ENCODE results near the gene EPN2.

Gene EPN2

DNA sequence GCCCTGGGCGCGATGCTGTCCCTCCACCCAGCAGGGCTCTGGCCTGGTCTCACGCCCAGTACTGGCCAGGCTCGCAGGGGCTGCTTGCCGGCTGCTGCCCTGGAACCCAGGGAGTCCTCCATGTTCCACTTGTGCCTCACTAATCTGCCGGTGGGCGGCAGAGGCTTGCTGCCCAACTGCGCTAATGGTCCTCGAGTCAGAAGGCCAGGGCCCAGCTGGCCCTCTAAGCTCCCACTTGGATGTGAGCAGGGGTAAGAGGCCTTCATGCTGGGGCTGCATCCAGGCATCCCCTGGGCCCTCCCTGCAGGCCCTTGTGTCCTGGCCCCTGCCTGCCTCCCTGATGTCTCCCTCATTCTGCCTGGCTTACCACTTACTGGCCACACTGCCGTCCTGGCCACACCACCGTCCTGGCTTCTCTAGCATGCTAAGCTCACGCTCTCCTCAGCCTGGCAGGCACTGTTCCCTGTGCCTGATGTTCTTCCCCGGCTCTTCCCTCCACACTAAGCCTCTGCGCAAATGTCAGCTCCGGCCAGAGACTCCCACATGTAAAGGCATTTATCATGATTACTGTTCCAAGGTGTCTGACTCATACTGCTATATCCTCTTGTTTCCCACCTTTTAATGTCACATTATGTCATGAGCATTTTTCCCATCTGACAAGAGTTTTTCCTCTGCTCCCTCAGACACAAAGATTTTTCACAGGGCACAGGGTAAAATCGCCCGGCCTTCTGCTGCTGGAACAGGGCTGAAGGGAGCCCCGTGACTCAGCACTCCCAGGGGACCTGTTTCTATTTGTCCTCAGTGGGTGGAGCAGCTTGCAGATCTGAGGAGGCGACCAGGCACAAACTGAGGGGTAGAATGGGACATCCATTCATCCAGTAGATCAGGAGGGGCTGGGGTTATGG, 109.4 kb downstream of the EPN2 start:
- H3K9me3 ChIP-seq (ENCODE audit: insufficient read depth, low read length) = no peaks in the 10 kb centered on the region
- H3K9ac ChIP-seq (ENCODE audit: low read length) = no peak overlapping the region
- no peaks in the 10 kb centered on the region for H3K27me3 ChIP-seq (ENCODE audit: low read length)
- H3K4me3 ChIP-seq (ENCODE audit: insufficient read depth, low read length, poor library complexity, severe bottlenecking) = no peak overlapping the region
- H3K4me2 ChIP-seq (ENCODE audit: low read depth, low read length, poor library complexity, severe bottlenecking) = no peak overlapping the region
- no peaks in the 10 kb centered on the region for H4K20me1 ChIP-seq (ENCODE audit: low read depth, low read length)
- no peaks in the 10 kb centered on the region for H3K79me2 ChIP-seq (ENCODE audit: insufficient read depth, low read length)
- TF ChIP-seq CTCF (IDR thresholded peaks at IDR 0.05; ENCODE audit: insufficient read depth, low read length, poor library complexity, severe bottlenecking) = no peak
- no peak for TF ChIP-seq EZH2phosphoT487 (conservative IDR thresholded peaks at IDR 0.05; ENCODE audit: low read length)
- no peak overlapping the region for H3K27ac ChIP-seq (ENCODE audit: low read depth, low read length)
- no peak overlapping the region for H2AFZ ChIP-seq (ENCODE audit: low read depth, low read length, severe bottlenecking)
- H3F3A ChIP-seq (ENCODE audit: insufficient read depth) = no peaks in the 10 kb centered on the region
- H3K9me2 ChIP-seq (replicated peaks; ENCODE audit: insufficient read depth, low read length) = no peaks in the 10 kb centered on the region
- no peaks in the 10 kb centered on the region for H3K36me3 ChIP-seq (ENCODE audit: low read length)

GRCh38 chr17:19347323-19348080, 110.3 kb downstream of the EPN2 start:
- Histone ChIP-seq H3F3A (ENCODE audit: insufficient read depth) (no peaks in the 10 kb centered on the region), H3K9ac (ENCODE audit: low read length) (no peak overlapping the region), H3K79me2 (ENCODE audit: insufficient read depth, low read length) (no peaks in the 10 kb centered on the region), H3K9me2 (replicated peaks; ENCODE audit: insufficient read depth, low read length) (no peaks in the 10 kb centered on the region), H3K4me3 (ENCODE audit: insufficient read depth, low read length, poor library complexity, severe bottlenecking) (no peak overlapping the region), H3K27ac (ENCODE audit: low read depth, low read length) (no peak overlapping the region), H4K20me1 (ENCODE audit: low read depth, low read length) (no peaks in the 10 kb centered on the region), H3K4me2 (ENCODE audit: low read depth, low read length, poor library complexity, severe bottlenecking) (no peak overlapping the region), H3K9me3 (ENCODE audit: insufficient read depth, low read length) (no peaks in the 10 kb centered on the region), H2AFZ (ENCODE audit: low read depth, low read length, severe bottlenecking) (no peak overlapping the region), H3K36me3 (ENCODE audit: low read length) (no peaks in the 10 kb centered on the region), H3K27me3 (ENCODE audit: low read length) (no peaks in the 10 kb centered on the region)
- TF ChIP-seq EZH2phosphoT487 (conservative IDR thresholded peaks at IDR 0.05; ENCODE audit: low read length) = no peak
- TF ChIP-seq CTCF (IDR thresholded peaks at IDR 0.05; ENCODE audit: insufficient read depth, low read length, poor library complexity, severe bottlenecking) = no peak

GRCh38 chr17:19348081-19348650, 111.0 kb downstream of the EPN2 start:
- Histone ChIP-seq H3K27me3 (ENCODE audit: low read length) (no peaks in the 10 kb centered on the region), H3F3A (ENCODE audit: insufficient read depth) (no peaks in the 10 kb centered on the region), H4K20me1 (ENCODE audit: low read depth, low read length) (no peaks in the 10 kb centered on the region), H3K9me2 (replicated peaks; ENCODE audit: insufficient read depth, low read length) (no peaks in the 10 kb centered on the region), H3K36me3 (ENCODE audit: low read length) (no peaks in the 10 kb centered on the region), H3K9me3 (ENCODE audit: insufficient read depth, low read length) (no peaks in the 10 kb centered on the region), H2AFZ (ENCODE audit: low read depth, low read length, severe bottlenecking) (no peak overlapping the region), H3K9ac (ENCODE audit: low read length) (no peak overlapping the region), H3K4me2 (ENCODE audit: low read depth, low read length, poor library complexity, severe bottlenecking) (no peak overlapping the region), H3K4me3 (ENCODE audit: insufficient read depth, low read length, poor library complexity, severe bottlenecking) (no peak overlapping the region), H3K79me2 (ENCODE audit: insufficient read depth, low read length) (no peaks in the 10 kb centered on the region), H3K27ac (ENCODE audit: low read depth, low read length) (no peak overlapping the region)
- TF ChIP-seq CTCF (IDR thresholded peaks at IDR 0.05; ENCODE audit: insufficient read depth, low read length, poor library complexity, severe bottlenecking) = no peak
- no peak for TF ChIP-seq EZH2phosphoT487 (conservative IDR thresholded peaks at IDR 0.05; ENCODE audit: low read length)

Measured in SU-DHL-6 (cell line).